ENCODE results near the gene MME.

Gene MME

GRCh38 chr3:155135003-155135402 is 54.9 kb downstream of the MME start:
- DNase-seq: no peak

GRCh38 chr3:155138677-155139076 is 58.6 kb downstream of the MME start:
- no peak for DNase-seq

GRCh38 chr3:155147588-155147987 is 67.5 kb downstream of the MME start:
- no peak for DNase-seq

GRCh38 chr3:155149494-155149893 is 69.4 kb downstream of the MME start:
- no peak for DNase-seq

- DNase-seq: no peak
Measured at GRCh38 chr3:155153242-155154186, 73.4 kb downstream of the MME start.

- no peak for DNase-seq
Measured at GRCh38 chr3:155154255-155154654, 74.1 kb downstream of the MME start.

GRCh38 chr3:155158346-155159037 is 78.4 kb downstream of the MME start:
- DNase-seq: no peak

DNA sequence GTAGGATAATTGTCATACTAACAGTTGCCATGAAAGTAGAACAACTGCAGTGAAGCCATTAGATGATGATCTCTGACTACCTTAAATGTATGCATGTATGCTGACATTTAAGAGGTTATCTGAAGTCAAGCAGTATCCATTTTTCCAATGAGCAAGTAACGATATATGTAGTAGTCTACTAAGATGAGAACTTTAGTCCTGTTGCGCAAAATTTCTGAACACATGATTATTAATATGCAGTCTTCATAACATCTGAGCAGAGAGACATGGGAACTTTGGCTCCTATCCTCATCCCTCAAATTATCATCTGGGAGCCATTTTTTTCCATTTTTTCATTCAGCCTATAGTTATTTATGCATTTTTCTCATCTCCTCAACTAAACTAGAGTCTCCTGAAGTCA is 79.2 kb downstream of the MME start:
- no peak for DNase-seq

DNA sequence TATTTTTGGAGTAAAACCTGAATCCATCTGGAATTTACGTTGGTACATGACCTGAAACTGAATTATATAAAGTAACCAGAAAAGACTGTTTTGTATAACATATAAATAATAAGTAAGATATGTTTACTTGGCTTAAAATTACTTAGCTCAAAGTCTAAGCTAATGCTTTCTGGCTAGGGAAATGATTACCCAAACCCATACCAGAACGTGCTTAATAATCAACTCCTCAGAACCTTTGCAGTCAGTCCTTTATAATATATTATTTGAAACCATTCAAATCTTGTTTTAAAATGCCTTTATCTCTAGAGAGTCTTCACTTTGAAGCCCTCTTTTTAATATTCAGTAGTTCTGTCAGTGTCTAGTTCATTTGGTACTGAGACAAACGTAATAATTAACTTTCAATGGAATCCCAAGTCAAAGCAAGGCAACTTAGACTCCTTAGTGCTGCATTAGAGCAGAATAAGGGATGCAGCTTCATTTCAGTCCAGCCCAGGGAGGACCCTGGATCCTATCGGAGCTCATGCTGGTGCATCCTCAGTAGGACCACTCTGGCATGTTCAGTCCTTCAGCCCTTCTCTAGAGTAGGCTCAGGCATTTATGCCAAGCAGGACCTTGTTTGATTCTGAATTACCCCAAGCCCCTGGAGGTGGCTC is 81.6 kb downstream of the MME start:
- DNase-seq: no peak

DNA sequence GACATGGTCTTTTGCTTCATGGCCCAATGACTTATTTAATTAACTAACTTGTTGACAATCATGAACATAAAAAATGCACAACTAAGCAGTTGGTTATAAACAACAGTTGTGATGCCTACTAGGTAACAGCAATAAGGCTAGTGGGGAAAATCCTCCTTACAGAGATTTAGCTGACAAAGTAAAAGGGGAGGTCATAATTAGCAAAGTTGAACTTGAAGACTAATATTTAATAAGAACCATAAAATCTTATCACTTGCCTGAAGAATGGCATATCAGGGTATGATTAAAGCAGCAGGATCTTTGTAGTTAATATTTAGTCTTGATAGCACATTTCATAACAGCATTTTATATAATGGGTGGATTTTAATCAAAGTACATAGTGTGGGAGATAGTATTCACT is 84.2 kb downstream of the MME start:
- DNase-seq: no peak

GRCh38 chr3:155166441-155166840 is 86.3 kb downstream of the MME start:
- no peak for DNase-seq

GRCh38 chr3:155169197-155169596 is 89.1 kb downstream of the MME start:
- DNase-seq: no peak

DNA sequence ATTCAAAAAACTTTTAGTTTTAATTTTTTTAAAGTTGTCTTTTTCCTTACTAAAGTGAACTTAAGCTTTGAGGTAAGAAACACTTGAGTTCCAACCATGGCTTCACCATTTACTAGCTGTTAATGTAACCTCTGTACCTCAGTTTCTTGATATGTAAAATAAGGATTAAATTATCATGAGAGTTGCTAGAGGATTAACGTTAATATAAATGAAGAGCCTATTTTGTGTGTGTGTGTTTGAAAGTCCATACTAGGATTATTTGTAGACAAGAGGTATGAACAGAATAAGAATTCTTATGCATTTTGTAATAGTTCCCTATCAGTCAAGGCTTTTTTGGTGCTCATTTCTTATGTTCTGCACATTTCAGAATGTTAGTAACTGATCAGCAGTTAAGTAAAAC is 93.7 kb downstream of the MME start:
- no peak for DNase-seq

GRCh38 chr3:155178810-155179436 is 98.8 kb downstream of the MME start:
- DNase-seq: no peak

- DNase-seq: no peak
Measured at GRCh38 chr3:155179437-155179827, 99.3 kb downstream of the MME start.

DNA sequence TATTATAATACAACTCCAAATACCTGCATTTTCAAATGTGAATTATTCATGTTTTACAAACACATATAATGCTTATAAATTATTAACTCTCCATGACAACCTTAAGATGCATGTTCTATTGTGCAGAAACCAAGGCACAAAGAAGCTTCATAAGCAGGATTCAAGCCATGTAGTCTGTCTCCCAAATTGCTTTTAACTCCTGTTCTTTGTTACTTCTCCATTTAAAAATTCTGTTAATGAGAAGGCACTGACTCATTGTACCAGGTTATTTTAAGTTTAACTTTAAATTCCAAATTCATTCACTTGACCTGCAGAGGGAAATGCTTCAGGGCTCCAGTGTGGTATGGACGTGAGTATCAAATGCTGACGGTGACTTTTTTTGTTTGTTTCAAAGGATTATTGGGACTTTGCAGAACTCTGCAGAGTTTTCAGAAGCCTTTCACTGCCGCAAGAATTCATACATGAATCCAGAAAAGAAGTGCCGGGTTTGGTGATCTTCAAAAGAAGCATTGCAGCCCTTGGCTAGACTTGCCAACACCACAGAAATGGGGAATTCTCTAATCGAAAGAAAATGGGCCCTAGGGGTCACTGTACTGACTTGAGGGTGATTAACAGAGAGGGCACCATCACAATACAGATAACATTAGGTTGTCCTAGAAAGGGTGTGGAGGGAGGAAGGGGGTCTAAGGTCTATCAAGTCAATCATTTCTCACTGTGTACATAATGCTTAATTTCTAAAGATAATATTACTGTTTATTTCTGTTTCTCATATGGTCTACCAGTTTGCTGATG is 100.0 kb downstream of the MME start:
- DNase-seq: no peak

DNA sequence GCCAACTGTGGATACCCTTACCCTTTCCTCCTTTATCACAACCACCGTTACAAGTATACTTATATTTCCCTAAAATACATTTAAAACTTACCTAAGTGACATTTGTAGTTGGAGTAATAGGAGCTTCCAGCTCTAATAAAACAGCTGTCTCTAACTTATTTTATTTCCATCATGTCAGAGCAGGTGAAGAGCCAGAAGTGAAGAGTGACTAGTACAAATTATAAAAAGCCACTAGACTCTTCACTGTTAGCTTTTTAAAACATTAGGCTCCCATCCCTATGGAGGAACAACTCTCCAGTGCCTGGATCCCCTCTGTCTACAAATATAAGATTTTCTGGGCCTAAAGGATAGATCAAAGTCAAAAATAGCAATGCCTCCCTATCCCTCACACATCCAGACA is 102.3 kb downstream of the MME start:
- no peak for DNase-seq

- DNase-seq: no peak
Measured at GRCh38 chr3:155184011-155184410, 103.9 kb downstream of the MME start.

GRCh38 chr3:155185631-155186071 is 105.5 kb downstream of the MME start:
- no peak for DNase-seq

DNA sequence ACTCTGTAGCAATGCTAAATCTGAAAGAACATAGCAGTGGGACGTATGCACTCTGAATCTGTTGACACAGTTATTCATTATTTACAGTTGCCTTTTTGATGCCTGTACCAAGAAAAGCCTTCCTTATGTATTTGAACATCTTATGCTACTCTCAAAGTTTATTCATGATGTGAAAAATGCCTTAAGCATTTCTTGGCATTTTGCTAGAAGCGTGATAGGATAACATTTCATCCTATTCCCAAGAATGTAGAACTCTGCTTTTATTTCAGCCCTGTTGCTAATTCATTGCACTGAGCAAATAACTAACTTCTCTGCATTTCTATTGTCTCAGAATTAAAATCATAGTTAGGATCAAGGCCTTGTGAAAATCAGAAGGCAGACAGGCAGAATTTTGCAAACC is 107.9 kb downstream of the MME start:
- no peak for DNase-seq

GRCh38 chr3:155189478-155189877 is 109.4 kb downstream of the MME start:
- no peak for DNase-seq
